HL-60/S4 treated with phorbol 12-myristate 13-acetate at 8.2 ng/mL for 4 days and 3 days (cell line): Measurements from ENCODE around the gene DNMBP.
"Not testable (repeated sequence)": the region's sequence is repeated elsewhere in the genome, so short reads cannot be mapped to it uniquely, and the experiment has no call there.

ENCODE experiments used
- in situ Hi-C: fragments of 300-500 bp; cut with MboI; formaldehyde crosslinking; loops from 2 replicates; pipeline ENCODE4 v1.15.0; 2022; ENCODE audit warnings: low sequenced_read_pairs

The DNMBP gene

GRCh38 chr10:99870123-99870730, 139.5 kb downstream of the DNMBP start:
- in situ Hi-C loops: no loop called here

- in situ Hi-C loops: no loop called here
These were observed 140.1 kb downstream of the DNMBP start for GRCh38 chr10:99869581-99870122.

- in situ Hi-C loops: not testable (repeated sequence)
These were observed 142.5 kb downstream of the DNMBP start for GRCh38 chr10:99867250-99867649.

- in situ Hi-C loops: not testable (repeated sequence)
These were observed 146.1 kb downstream of the DNMBP start for GRCh38 chr10:99863535-99864240.

GRCh38 chr10:99860466-99860865, 149.3 kb downstream of the DNMBP start:
- in situ Hi-C loops: no loop called here

- in situ Hi-C loops: no loop called here
These were observed 150.2 kb downstream of the DNMBP start for GRCh38 chr10:99859585-99859984.

- in situ Hi-C loops: no loop called here
These were observed 150.9 kb downstream of the DNMBP start for GRCh38 chr10:99858849-99859248.

- in situ Hi-C loops: no loop called here
These were observed 154.2 kb downstream of the DNMBP start for GRCh38 chr10:99855479-99856071.

- in situ Hi-C loops: no loop called here
These were observed 154.9 kb downstream of the DNMBP start for GRCh38 chr10:99854860-99855259.

GRCh38 chr10:99853655-99854054, 156.1 kb downstream of the DNMBP start:
- in situ Hi-C loops: no loop called here

GRCh38 chr10:99852481-99853213, 157.1 kb downstream of the DNMBP start:
- in situ Hi-C loops: no loop called here

- in situ Hi-C loops: no loop called here
These were observed 157.9 kb downstream of the DNMBP start for GRCh38 chr10:99851825-99852224.

- in situ Hi-C loops: no loop called here
These were observed 158.9 kb downstream of the DNMBP start for GRCh38 chr10:99850767-99851340.

- in situ Hi-C loops: no loop called here
These were observed 159.6 kb downstream of the DNMBP start for GRCh38 chr10:99850021-99850766.

- in situ Hi-C loops: loop anchor here (10.0 kb wide), 1 partner anchor 195 kb away; no protein-coding TSS in a partner anchor
These were observed 160.2 kb downstream of the DNMBP start for GRCh38 chr10:99849536-99849935.

GRCh38 chr10:99849057-99849456, 160.7 kb downstream of the DNMBP start:
- in situ Hi-C loops: loop anchor here (10.0 kb wide), 1 partner anchor 196 kb away; no protein-coding TSS in a partner anchor

- in situ Hi-C loops: loop anchor here (10.0 kb wide), 1 partner anchor 199 kb away; no protein-coding TSS in a partner anchor
These were observed 163.8 kb downstream of the DNMBP start for GRCh38 chr10:99845837-99846382.

- in situ Hi-C loops: loop anchor here (10.0 kb wide), 1 partner anchor 200 kb away; no protein-coding TSS in a partner anchor
These were observed 165.3 kb downstream of the DNMBP start for GRCh38 chr10:99844433-99844955.

- in situ Hi-C loops: loop anchor here (10.0 kb wide), 1 partner anchor 201 kb away; no protein-coding TSS in a partner anchor
These were observed 166.4 kb downstream of the DNMBP start for GRCh38 chr10:99843310-99843709.
